NCI-H2171 (cell line): Measurements from ENCODE around the gene GRK4.

Experiments
- DNase-seq: peaks from one replicate; lab custom pipeline; 2025; lab: John Stamatoyannopoulos, UW

The GRK4 gene

GRCh38 chr4:3011456-3012220 lies 48.3 kb downstream of the GRK4 start:
- no peak for DNase-seq

DNA sequence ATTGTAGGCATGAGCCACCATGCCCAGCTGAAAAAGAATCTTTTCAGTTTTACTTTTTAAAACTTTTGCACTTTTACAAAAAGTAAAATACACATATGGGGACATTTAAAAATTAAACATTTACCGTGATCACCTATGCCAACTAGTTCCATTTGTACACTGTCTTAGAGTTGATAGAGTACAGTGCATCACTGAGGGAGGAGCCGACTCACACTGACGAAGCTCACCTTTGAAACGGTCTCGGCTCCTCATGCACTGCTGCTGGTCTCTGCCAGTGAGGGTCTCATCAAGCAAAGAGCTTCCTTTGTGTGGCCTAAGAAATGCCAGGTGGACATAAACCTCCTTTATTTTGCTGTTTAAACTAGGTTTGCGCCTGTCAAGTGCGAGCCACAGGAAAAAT lies 50.0 kb downstream of the GRK4 start:
- no peak for DNase-seq

GRCh38 chr4:3013839-3014350 lies 50.5 kb downstream of the GRK4 start:
- DNase-seq: no peak

DNA sequence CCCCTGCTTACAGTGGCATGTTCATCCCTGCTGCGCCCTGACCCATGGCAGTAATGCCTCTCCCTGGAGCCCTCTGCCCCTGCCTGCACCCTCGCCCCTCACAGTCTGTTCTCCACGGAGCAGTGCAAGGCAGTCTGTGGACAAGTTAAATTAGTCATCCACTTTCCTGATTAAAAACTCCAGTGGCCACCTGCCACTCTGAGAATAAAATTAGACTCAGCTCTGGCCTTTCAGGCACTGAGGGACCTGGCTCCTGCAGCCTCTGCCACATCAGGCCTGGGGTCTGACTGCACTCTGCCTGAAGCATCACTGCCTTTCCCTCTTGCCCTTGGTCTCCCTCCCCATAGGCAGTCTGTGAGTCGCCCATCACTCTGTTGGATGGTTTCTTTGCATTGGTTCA lies 53.6 kb downstream of the GRK4 start:
- no peak for DNase-seq

- no peak for DNase-seq
These were observed 54.1 kb downstream of the GRK4 start for GRCh38 chr4:3017504-3017903.

GRCh38 chr4:3019145-3019846 lies 55.9 kb downstream of the GRK4 start:
- no peak for DNase-seq

- DNase-seq: no peak
These were observed 57.8 kb downstream of the GRK4 start for GRCh38 chr4:3021127-3021526.

DNA sequence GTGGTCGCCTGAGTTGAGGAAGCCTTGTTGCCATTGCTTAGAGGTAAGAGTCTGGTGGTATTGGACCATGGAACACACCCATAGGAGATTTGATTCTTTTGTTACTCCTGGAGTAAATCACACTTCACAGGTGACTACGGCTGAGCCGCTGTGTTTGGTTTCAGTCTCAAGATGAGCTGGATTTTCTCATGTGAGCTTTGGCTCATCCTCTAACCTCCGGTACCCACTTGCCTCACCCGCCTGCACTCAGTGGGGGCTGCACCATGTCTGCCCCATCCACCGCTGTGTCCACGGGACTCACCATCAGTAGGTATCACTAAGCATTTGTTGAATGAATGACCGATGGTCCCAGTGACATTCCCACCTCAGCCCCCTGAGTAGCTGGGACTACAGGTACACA lies 58.3 kb downstream of the GRK4 start:
- DNase-seq: no peak

GRCh38 chr4:3022112-3022511 lies 58.7 kb downstream of the GRK4 start:
- DNase-seq: no peak

DNA sequence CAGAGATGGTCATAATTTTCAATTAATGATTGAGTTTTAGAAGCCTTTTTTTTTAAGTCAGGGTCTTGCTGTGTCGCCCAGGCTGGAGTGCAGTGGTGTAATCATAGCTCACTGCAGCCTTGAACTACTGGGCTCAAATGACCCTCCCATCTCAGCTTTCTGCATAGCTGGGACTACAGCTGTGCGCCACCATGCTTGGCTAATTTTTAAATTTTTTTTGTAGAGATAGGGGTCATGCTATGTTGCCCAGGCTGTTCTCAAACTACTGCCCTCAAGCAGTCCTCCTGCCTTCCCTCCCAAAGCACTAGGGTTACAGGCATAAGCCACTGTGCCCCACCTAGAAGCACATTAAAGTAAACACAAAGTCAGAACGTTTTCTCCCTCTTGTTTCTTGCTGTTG lies 59.3 kb downstream of the GRK4 start:
- no peak for DNase-seq

GRCh38 chr4:3025881-3026280 lies 62.5 kb downstream of the GRK4 start:
- DNase-seq: no peak

DNA sequence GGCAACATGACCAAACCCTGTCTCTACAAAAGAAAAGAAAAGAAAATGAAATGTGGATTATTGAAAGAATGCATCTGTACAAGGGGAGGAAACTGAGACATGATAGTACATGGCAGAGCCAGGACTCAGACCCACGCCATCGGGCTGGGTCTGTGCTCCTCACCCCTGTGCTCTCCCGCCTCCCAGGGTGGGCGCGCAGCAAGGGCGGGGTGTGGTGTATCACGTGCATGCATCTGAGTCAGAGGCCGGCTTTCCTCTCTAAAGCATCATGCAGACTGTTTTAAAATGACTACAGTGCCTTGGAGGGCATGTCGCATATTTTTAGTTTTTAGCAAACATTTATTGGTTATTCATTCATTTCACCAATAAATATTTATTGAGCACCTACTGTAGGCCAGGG lies 63.2 kb downstream of the GRK4 start:
- DNase-seq: no peak

GRCh38 chr4:3029464-3029863 lies 66.1 kb downstream of the GRK4 start:
- no peak for DNase-seq

GRCh38 chr4:3030566-3031356 lies 67.4 kb downstream of the GRK4 start:
- DNase-seq: no peak

DNA sequence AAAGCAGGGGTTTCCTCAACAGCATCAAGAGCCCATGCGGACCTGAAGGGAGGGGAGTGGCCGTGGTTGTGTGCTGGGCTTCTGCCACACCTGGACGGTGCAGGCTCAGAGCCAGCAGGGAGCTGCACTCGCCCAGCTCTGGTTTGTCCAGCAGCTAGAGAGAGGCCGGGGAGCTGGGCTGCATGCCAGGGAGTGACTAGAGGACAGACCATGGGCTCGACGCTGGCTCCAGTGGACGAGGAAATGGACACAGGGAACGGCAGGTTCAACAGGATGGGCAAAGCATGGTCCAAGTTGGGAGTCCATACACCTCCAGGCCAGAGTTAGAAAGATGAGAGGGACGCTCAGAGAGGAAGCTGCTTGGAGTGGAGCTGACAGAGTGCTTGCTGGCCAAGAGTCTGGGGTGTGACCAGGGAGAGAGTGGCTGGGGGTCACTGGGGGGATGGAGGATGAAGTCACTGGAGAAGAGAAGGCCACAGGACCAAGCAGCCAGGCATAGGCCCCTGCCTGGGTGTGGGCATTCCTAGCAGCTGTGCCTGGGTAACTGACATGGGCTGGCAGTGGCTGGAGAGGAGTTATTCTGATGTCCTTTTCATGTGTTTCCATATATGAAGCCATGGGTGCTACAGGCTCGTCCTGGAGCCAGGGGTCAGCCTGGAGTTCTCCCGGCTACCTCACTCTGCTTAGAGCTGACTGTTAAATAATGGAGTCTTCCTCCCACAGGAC lies 68.1 kb downstream of the GRK4 start:
- DNase-seq: no peak

GRCh38 chr4:3034231-3034630 lies 70.9 kb downstream of the GRK4 start:
- no peak for DNase-seq

DNA sequence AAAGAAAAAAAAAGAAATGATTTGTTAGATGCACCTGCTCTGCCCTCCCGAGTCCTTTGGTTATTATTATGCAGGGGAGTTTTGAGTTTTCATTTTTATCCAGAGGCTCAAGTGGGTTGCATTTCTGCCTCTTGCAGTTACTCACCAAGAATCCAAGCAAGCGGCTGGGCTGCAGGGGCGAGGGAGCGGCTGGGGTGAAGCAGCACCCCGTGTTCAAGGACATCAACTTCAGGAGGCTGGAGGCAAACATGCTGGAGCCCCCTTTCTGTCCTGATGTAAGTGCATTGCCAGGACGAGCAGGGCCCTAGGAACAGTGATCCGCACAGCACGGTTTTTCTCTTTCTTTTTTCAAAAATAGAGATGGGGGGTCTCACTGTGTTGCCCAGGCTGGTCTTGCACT lies 71.9 kb downstream of the GRK4 start:
- no peak for DNase-seq

GRCh38 chr4:3035674-3036073 lies 72.3 kb downstream of the GRK4 start:
- DNase-seq: no peak

GRCh38 chr4:3036131-3036952 lies 73.0 kb downstream of the GRK4 start:
- DNase-seq: no peak

GRCh38 chr4:3037957-3038461 lies 74.6 kb downstream of the GRK4 start:
- no peak for DNase-seq
